ENCODE results near the gene GBP2.

DNA sequence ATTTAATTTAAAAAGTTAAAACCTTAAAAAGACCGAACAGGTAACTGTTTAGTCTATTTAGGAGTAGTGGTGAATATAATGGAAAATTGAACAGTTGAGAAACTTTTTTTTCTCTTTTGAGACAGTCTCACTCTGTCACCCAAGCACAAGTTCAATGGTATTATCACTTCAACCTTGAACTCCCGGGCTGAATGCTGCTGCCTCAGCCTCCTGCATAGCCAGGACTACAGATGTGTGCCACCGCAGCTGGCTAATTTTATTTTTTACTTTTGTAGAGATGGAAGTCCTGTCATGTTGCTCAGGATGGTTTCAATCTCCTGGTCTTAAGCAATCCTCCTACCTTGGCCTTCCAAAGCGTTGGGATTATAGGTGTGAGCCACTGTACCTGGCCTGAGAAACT, 16.2 kb upstream of the GBP2 start:
- TF ChIP-seq PTTG1 (tag; IDR thresholded peaks at IDR 0.05; ENCODE audit: low read depth): no peak
- TF ChIP-seq ZNF175 (CRISPR knock-in tag; IDR thresholded peaks at IDR 0.05; ENCODE audit: low read depth): no peak
- TF ChIP-seq, protein P1, sequence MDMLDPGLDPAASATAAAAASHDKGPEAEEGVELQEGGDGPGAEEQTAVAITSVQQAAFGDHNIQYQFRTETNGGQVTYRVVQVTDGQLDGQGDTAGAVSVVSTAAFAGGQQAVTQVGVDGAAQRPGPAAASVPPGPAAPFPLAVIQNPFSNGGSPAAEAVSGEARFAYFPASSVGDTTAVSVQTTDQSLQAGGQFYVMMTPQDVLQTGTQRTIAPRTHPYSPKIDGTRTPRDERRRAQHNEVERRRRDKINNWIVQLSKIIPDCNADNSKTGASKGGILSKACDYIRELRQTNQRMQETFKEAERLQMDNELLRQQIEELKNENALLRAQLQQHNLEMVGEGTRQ (CRISPR knock-in tag; IDR thresholded peaks at IDR 0.05): no peak

All from K562 (cell line).